ENCODE results near the gene MPPED2. TPM values are rescaled to one million over a fixed set of nuclear protein-coding genes. Genes with fewer than 3 reads are reported as not detected.

Gene MPPED2
- total RNA-seq, 2 donors from 2014 or later, result 0.57 to 1.8 TPM

GRCh38 chr11:30414244-30414643, 171.9 kb downstream of the MPPED2 start:
- intact Hi-C loops (cut with DNase I), result no loop called here
- no peak for TF ChIP-seq CTCF (IDR thresholded peaks at IDR 0.05)
- DNase-seq, result no peak
- Histone ChIP-seq H3K27ac (no peak overlapping the region), H3K9ac (ENCODE audit: low read depth in 2 of 2, low read length in 2 of 2) (no peak overlapping the region), H3K9me3 (no peaks in the 10 kb centered on the region), H3K27me3 (no peaks in the 10 kb centered on the region), H3K4me3 (no peak overlapping the region), H3K4me1 (no peaks in the 10 kb centered on the region), H3K36me3 (no peaks in the 10 kb centered on the region)

GRCh38 chr11:30412509-30412908, 173.6 kb downstream of the MPPED2 start:
- TF ChIP-seq CTCF (IDR thresholded peaks at IDR 0.05), result no peak
- Histone ChIP-seq H3K9me3 (no peaks in the 10 kb centered on the region), H3K9ac (ENCODE audit: low read depth in 2 of 2, low read length in 2 of 2) (no peak overlapping the region), H3K4me3 (no peak overlapping the region), H3K27ac (no peak overlapping the region), H3K36me3 (no peaks in the 10 kb centered on the region), H3K4me1 (no peaks in the 10 kb centered on the region), H3K27me3 (no peaks in the 10 kb centered on the region)
- no peak for DNase-seq
- intact Hi-C loops (cut with DNase I), result no loop called here

- intact Hi-C loops (cut with DNase I), result no loop called here
- H3K9ac ChIP-seq (ENCODE audit: low read depth in 2 of 2, low read length in 2 of 2), result no peak overlapping the region
- no peak for TF ChIP-seq CTCF (IDR thresholded peaks at IDR 0.05)
- H3K9me3 ChIP-seq, result no peaks in the 10 kb centered on the region
- no peaks in the 10 kb centered on the region for H3K27me3 ChIP-seq
- H3K36me3 ChIP-seq, result no peaks in the 10 kb centered on the region
- H3K4me3 ChIP-seq, result no peak overlapping the region
- H3K27ac ChIP-seq, result no peak overlapping the region
- H3K4me1 ChIP-seq, result no peaks in the 10 kb centered on the region
- no peak for DNase-seq
Observed at GRCh38 chr11:30411383-30411782, 174.8 kb downstream of the MPPED2 start.

- no peak overlapping the region for H3K9ac ChIP-seq (ENCODE audit: low read depth in 2 of 2, low read length in 2 of 2)
- no peaks in the 10 kb centered on the region for H3K36me3 ChIP-seq
- no peak for TF ChIP-seq CTCF (IDR thresholded peaks at IDR 0.05)
- no peaks in the 10 kb centered on the region for H3K4me1 ChIP-seq
- no peak overlapping the region for H3K4me3 ChIP-seq
- intact Hi-C loops (cut with DNase I), result no loop called here
- H3K27me3 ChIP-seq, result no peaks in the 10 kb centered on the region
- DNase-seq, result no peak
- no peaks in the 10 kb centered on the region for H3K9me3 ChIP-seq
- no peak overlapping the region for H3K27ac ChIP-seq
Observed at GRCh38 chr11:30406978-30407762, 179.0 kb downstream of the MPPED2 start.

GRCh38 chr11:30405385-30405784, 180.8 kb downstream of the MPPED2 start:
- no peaks in the 10 kb centered on the region for H3K9me3 ChIP-seq
- H3K4me3 ChIP-seq, result no peak overlapping the region
- no peaks in the 10 kb centered on the region for H3K36me3 ChIP-seq
- no peak overlapping the region for H3K9ac ChIP-seq (ENCODE audit: low read depth in 2 of 2, low read length in 2 of 2)
- no peak overlapping the region for H3K27ac ChIP-seq
- no peak for TF ChIP-seq CTCF (IDR thresholded peaks at IDR 0.05)
- DNase-seq, result no peak
- H3K27me3 ChIP-seq, result no peaks in the 10 kb centered on the region
- no peaks in the 10 kb centered on the region for H3K4me1 ChIP-seq
- intact Hi-C loops (cut with DNase I), result no loop called here
